ENCODE data around the gene ANKRD60. TPM values are rescaled to one million over a fixed set of nuclear protein-coding genes. Genes with fewer than 3 reads are reported as not detected.

ANKRD60 gene
- total RNA-seq, 1 donor from 2014 or later: not detected

DNA sequence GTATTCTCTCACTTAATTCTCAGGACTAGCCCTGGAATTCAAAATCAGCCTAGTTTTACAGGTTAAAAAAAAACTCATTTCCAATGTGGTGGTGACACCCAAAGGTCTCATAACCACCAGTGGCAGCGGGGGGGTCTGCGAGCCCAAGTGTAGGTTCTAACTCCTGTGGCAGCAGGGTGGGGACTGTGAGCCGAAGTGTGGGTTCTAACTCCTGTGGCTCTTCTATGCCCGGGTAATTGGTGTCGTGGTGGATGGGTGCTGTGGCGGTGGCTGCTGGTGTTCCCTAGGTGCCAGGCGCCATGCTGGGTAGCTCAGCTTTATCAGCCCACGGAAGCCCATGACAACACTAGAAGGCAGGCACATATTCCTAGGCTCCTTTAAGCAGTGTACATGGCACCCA, 4.9 kb upstream of the ANKRD60 start:
- no peak for FAIRE-seq
- TF ChIP-seq CTCF (IDR thresholded peaks at IDR 0.05; ENCODE audit: insufficient read depth, low read length, severe bottlenecking): no peak
- Histone ChIP-seq H3K4me3 (ENCODE audit: low read depth, low read length) (no peak overlapping the region), H3K27me3 (ENCODE audit: control insufficient read depth, insufficient read depth, low read length) (peaks cover 2% of the 10 kb centered on the region), H3K36me3 (ENCODE audit: control insufficient read depth, insufficient read depth, low read length) (peaks cover 8% of the 10 kb centered on the region)
- DNase-seq (ENCODE audit: low read depth): no peak

DNA sequence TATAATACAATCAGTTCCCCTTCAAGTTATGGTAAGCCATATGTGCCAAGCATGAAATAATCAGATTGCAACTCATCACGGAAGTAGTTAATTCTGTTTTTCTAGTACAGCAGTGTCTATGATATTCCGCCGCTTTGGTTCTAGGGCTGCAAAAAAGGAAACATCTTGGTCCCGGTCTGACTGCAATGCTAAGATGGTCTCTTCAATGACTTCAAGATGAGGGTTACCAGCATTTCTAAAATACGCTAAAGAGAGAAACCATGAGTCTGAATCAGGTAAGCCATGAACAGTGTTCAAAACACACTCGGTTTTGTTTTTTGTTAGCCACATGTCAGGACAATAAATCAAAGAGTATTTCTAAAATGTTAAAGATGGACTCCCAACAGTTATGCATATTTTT, 3.2 kb upstream of the ANKRD60 start:
- peaks cover 12% of the 10 kb centered on the region for H3K27me3 ChIP-seq (ENCODE audit: control insufficient read depth, insufficient read depth, low read length)
- FAIRE-seq (no peak), DNase-seq (ENCODE audit: low read depth) (no peak)
- TF ChIP-seq CTCF (IDR thresholded peaks at IDR 0.05; ENCODE audit: insufficient read depth, low read length, severe bottlenecking): no peak
- H3K36me3 ChIP-seq (ENCODE audit: control insufficient read depth, insufficient read depth, low read length): peaks cover 8% of the 10 kb centered on the region
- H3K4me3 ChIP-seq (ENCODE audit: low read depth, low read length): no peak overlapping the region

DNA sequence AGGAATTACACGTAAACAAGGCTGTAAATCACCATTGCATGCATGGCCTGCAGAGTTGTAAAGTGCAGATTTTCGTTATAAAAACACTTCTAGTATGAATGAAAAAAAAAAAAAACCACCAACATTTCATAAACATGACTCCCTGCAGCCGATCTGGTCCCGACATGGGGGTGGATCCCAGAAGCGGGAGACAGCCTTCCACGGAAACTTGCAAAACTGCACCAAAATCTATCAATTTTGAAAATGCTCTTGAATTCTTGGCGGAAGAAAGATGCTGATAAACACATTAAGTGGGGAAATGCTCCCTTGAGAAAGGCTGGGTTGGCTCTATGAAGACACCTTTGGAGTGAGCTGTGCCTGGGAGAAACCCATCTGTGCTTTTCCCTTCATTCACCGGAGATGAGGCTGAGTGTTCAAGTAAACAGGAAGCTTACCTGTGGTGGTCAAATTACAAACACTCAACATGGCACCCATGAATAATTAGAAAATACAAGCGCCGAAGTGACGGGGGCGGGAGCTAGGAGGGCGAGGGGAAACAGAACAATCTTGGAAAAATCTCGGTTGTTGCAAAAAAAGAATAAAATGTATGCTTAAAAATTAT, 845 bp upstream of the ANKRD60 start:
- FAIRE-seq: no peak
- TF ChIP-seq CTCF (IDR thresholded peaks at IDR 0.05; ENCODE audit: insufficient read depth, low read length, severe bottlenecking): no peak
- DNase-seq (ENCODE audit: low read depth): no peak
- H3K4me3 ChIP-seq (ENCODE audit: low read depth, low read length): no peak overlapping the region
- peaks cover 13% of the 10 kb centered on the region for H3K27me3 ChIP-seq (ENCODE audit: control insufficient read depth, insufficient read depth, low read length)
- H3K36me3 ChIP-seq (ENCODE audit: control insufficient read depth, insufficient read depth, low read length): peaks cover 5% of the 10 kb centered on the region

DNA sequence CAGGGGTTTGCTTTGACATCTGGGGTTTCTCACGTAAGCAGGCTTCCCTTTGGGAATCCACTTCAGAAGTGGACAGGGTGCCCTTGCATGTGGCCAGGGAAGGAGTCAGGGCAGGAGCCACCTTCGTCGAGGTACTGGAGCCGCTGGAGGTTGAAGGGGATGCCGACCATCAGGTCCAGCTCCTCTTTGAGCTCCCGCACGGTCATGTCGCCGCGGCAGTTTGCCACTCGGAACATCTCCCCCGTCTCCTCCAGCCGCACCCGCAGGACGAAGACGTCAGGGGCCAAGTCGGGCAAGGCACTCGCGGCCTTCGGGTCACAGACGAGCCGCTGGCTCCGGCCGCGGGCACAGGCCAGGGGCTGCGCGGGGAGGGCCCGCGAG, 360 bp downstream of the ANKRD60 start:
- peaks cover 13% of the 10 kb centered on the region for H3K27me3 ChIP-seq (ENCODE audit: control insufficient read depth, insufficient read depth, low read length)
- DNase-seq (ENCODE audit: low read depth) (no peak), FAIRE-seq (no peak)
- H3K36me3 ChIP-seq (ENCODE audit: control insufficient read depth, insufficient read depth, low read length): peaks cover 3% of the 10 kb centered on the region
- H3K4me3 ChIP-seq (ENCODE audit: low read depth, low read length): no peak overlapping the region
- no peak for TF ChIP-seq CTCF (IDR thresholded peaks at IDR 0.05; ENCODE audit: insufficient read depth, low read length, severe bottlenecking)

DNA sequence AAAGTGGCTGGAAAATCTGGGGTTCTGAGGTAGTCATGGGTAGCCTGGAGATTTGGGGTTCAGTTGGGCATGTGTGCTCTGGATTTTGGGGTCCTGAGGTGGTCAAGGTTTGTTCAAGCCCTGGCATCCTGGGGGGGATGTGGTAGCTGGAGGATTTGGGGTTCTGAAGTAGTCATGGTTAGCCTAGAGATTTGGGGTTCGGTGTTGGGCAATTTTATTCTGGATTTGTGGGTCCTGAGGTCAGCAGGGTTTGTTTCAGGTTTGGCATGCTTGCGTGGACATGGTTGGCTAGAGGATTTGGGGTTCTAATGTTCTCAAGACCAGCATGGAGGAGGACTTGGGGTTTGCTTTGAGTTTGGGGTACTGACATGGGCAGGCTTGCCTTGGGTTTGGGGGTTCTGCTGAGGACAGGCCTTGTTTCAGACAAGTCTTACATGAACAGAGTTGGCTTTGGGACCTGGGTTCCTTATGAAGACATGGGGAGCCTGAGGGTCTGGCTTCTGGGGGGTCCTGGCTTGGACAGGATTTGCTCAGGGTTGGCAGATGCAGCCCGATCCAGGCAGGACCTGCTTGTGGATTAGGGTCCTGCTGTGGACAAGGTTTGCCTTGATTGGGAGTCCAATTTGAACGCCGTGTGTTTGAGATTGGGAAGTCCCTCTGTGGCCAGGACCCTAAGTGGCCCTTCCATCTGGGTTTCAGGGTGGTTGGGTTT, 906 bp downstream of the ANKRD60 start:
- H3K4me3 ChIP-seq (ENCODE audit: low read depth, low read length): no peak overlapping the region
- no peak for DNase-seq (ENCODE audit: low read depth)
- peaks cover 1% of the 10 kb centered on the region for H3K36me3 ChIP-seq (ENCODE audit: control insufficient read depth, insufficient read depth, low read length)
- no peak for TF ChIP-seq CTCF (IDR thresholded peaks at IDR 0.05; ENCODE audit: insufficient read depth, low read length, severe bottlenecking)
- peaks cover 13% of the 10 kb centered on the region for H3K27me3 ChIP-seq (ENCODE audit: control insufficient read depth, insufficient read depth, low read length)
- FAIRE-seq: no peak
